Measurements from ENCODE around the gene SPATA2L. TPM values are rescaled to one million over a fixed set of nuclear protein-coding genes. Genes with fewer than 3 reads are reported as not detected.
A peak's percentile ranks its signal among the peaks of the same experiment; 100 is the strongest.

Gene SPATA2L
- total RNA-seq, 1 donor from 2014 or later: 9.5 TPM

GRCh38 chr16:89729293-89729692 lies 27.8 kb upstream of the SPATA2L start:
- Mint-ChIP-seq H3K4me1 (ENCODE audit: unreplicated experiment) (no peaks in the 10 kb centered on the region), H3K27me3 (ENCODE audit: unreplicated experiment) (no peaks in the 10 kb centered on the region), H3K4me3 (ENCODE audit: unreplicated experiment) (no peak overlapping the region), H3K9me3 (ENCODE audit: unreplicated experiment) (no peaks in the 10 kb centered on the region), H3K36me3 (ENCODE audit: unreplicated experiment) (peaks cover 28% of the 10 kb centered on the region), H3K27ac (ENCODE audit: unreplicated experiment) (no peak overlapping the region)
- TF ChIP-seq CTCF (IDR thresholded peaks at IDR 0.05): no peak
- no peak for DNase-seq (ENCODE audit: extremely low spot score, unreplicated experiment)

- H3K9me3 Mint-ChIP-seq (ENCODE audit: unreplicated experiment): no peaks in the 10 kb centered on the region
- TF ChIP-seq CTCF (IDR thresholded peaks at IDR 0.05): no peak
- DNase-seq (ENCODE audit: extremely low spot score, unreplicated experiment): no peak
- H3K4me1 Mint-ChIP-seq (ENCODE audit: unreplicated experiment): peaks cover 7% of the 10 kb centered on the region
- no peaks in the 10 kb centered on the region for H3K27me3 Mint-ChIP-seq (ENCODE audit: unreplicated experiment)
- H3K4me3 Mint-ChIP-seq (ENCODE audit: unreplicated experiment): no peak overlapping the region
- H3K27ac Mint-ChIP-seq (ENCODE audit: unreplicated experiment): no peak overlapping the region
- peaks cover 27% of the 10 kb centered on the region for H3K36me3 Mint-ChIP-seq (ENCODE audit: unreplicated experiment)
These were observed 26.1 kb upstream of the SPATA2L start for GRCh38 chr16:89727406-89728120.

GRCh38 chr16:89723279-89724250 lies 22.1 kb upstream of the SPATA2L start:
- TF ChIP-seq CTCF (IDR thresholded peaks at IDR 0.05): no peak
- H3K36me3 Mint-ChIP-seq (ENCODE audit: unreplicated experiment): peaks cover 12% of the 10 kb centered on the region
- peaks cover 21% of the 10 kb centered on the region for H3K4me1 Mint-ChIP-seq (ENCODE audit: unreplicated experiment)
- peak overlapping the region; percentile 67 for H3K27ac Mint-ChIP-seq (ENCODE audit: unreplicated experiment)
- DNase-seq (ENCODE audit: extremely low spot score, unreplicated experiment): no peak
- peak overlapping the region; percentile 74 for H3K4me3 Mint-ChIP-seq (ENCODE audit: unreplicated experiment)
- no peaks in the 10 kb centered on the region for H3K27me3 Mint-ChIP-seq (ENCODE audit: unreplicated experiment)
- H3K9me3 Mint-ChIP-seq (ENCODE audit: unreplicated experiment): no peaks in the 10 kb centered on the region

GRCh38 chr16:89722392-89723278 lies 21.1 kb upstream of the SPATA2L start:
- H3K27me3 Mint-ChIP-seq (ENCODE audit: unreplicated experiment): no peaks in the 10 kb centered on the region

More at GRCh38 chr16:89722392-89723278, 21.1 kb upstream of the SPATA2L start:
- Mint-ChIP-seq H3K36me3 (ENCODE audit: unreplicated experiment) (peaks cover 10% of the 10 kb centered on the region), H3K4me3 (ENCODE audit: unreplicated experiment) (peak overlapping the region; percentile 74), H3K9me3 (ENCODE audit: unreplicated experiment) (no peaks in the 10 kb centered on the region), H3K27ac (ENCODE audit: unreplicated experiment) (peak overlapping the region; percentile 67), H3K4me1 (ENCODE audit: unreplicated experiment) (peaks cover 21% of the 10 kb centered on the region)
- DNase-seq (ENCODE audit: extremely low spot score, unreplicated experiment): no peak
- no peak for TF ChIP-seq CTCF (IDR thresholded peaks at IDR 0.05)

Data from osteocyte (in vitro differentiated cells).